Trophoblast cell (in vitro differentiated cells and primary cell): ENCODE measurements around the gene SDK2.

Experiments used
- DNase-seq, 2 donors: peaks; one replicate each; pipeline ENCODE4 v3.0.0-alpha.2; 2016
- H2AFZ ChIP-seq: 2 replicates; pipeline ENCODE4 v1.6.1; 2013; ENCODE audit warnings: low read length, moderate library complexity, mild to moderate bottlenecking; ENCODE audit not compliant: insufficient read depth, poor library complexity
- H2AK5ac ChIP-seq: 2 replicates; pipeline ENCODE4 v1.6.1; 2013; ENCODE audit warnings: mild to moderate bottlenecking, low read length
- H2BK120ac ChIP-seq: 2 replicates; pipeline ENCODE4 v1.6.1; 2013; ENCODE audit warnings: low read length, mild to moderate bottlenecking, moderate library complexity; ENCODE audit not compliant: insufficient read depth, poor library complexity
- H2BK12ac ChIP-seq: 2 replicates; pipeline ENCODE4 v1.6.1; 2013; ENCODE audit warnings: mild to moderate bottlenecking, low read length, moderate library complexity
- H2BK5ac ChIP-seq: 2 replicates; pipeline ENCODE4 v1.6.1; 2013; ENCODE audit warnings: low read length, low read depth, moderate library complexity, mild to moderate bottlenecking; ENCODE audit not compliant: poor library complexity
- H3K14ac ChIP-seq: 2 replicates; pipeline ENCODE4 v1.6.1; 2013; ENCODE audit warnings: mild to moderate bottlenecking, low read length
- H3K18ac ChIP-seq: 2 replicates; pipeline ENCODE4 v1.6.1; 2013; ENCODE audit warnings: mild to moderate bottlenecking, low read length
- H3K23ac ChIP-seq: 2 replicates; pipeline ENCODE4 v1.6.1; 2013; ENCODE audit warnings: low read length
- H3K27ac ChIP-seq: 2 replicates; pipeline ENCODE4 v1.5.1; 2013; ENCODE audit warnings: low read depth, mild to moderate bottlenecking, inconsistent platforms, low read length, moderate library complexity
- H3K27me3 ChIP-seq: 2 replicates; pipeline ENCODE4 v1.6.1; 2013; ENCODE audit warnings: inconsistent platforms, mild to moderate bottlenecking, low read length, moderate library complexity; ENCODE audit not compliant: insufficient read depth
- H3K36me3 ChIP-seq, 2 experiments: 1 replicate in 1 of 2; 2 replicates in 1 of 2; pipeline ENCODE4 v1.6.1; 2013; ENCODE audit warnings: low read length in 2 of 2, mild to moderate bottlenecking in 2 of 2, moderate library complexity in 1 of 2; ENCODE audit not compliant: insufficient read depth in 2 of 2, control insufficient read depth in 1 of 2
- H3K4ac ChIP-seq: 2 replicates; pipeline ENCODE4 v1.6.1; 2013; ENCODE audit warnings: low read depth, mild to moderate bottlenecking, low read length, moderate library complexity
- H3K4me1 ChIP-seq, 2 experiments: 1 replicate in 1 of 2; 2 replicates in 1 of 2; pipeline ENCODE4 v1.6.1; 2013; ENCODE audit warnings: low read length in 2 of 2, mild to moderate bottlenecking in 2 of 2, moderate library complexity in 1 of 2; ENCODE audit not compliant: insufficient read depth in 2 of 2, control insufficient read depth in 1 of 2
- H3K4me2 ChIP-seq: 2 replicates; pipeline ENCODE4 v1.6.1; 2013; ENCODE audit warnings: inconsistent platforms, mild to moderate bottlenecking, low read length, moderate library complexity
- H3K4me3 ChIP-seq: 2 replicates; pipeline ENCODE4 v1.5.1; 2013; ENCODE audit warnings: mild to moderate bottlenecking, low read depth, low read length, inconsistent platforms
- H3K79me1 ChIP-seq: one replicate; pipeline ENCODE4 v1.6.1; 2013; ENCODE audit warnings: low read length
- H3K79me2 ChIP-seq: 2 replicates; pipeline ENCODE4 v1.6.1; 2013; ENCODE audit warnings: low read length, mild to moderate bottlenecking; ENCODE audit not compliant: control insufficient read depth, insufficient read depth, poor library complexity
- H3K9ac ChIP-seq: 2 replicates; pipeline ENCODE4 v1.6.1; 2013; ENCODE audit warnings: mild to moderate bottlenecking, low read length
- H3K9me3 ChIP-seq: 2 replicates; pipeline ENCODE4 v1.6.1; 2013; ENCODE audit warnings: low read depth, mild to moderate bottlenecking, control low read depth, inconsistent platforms, low read length; ENCODE audit not compliant: insufficient read depth
- H4K12ac ChIP-seq: 2 replicates; pipeline ENCODE4 v1.6.1; 2013; ENCODE audit warnings: low read depth, mild to moderate bottlenecking, low read length, moderate library complexity
- H4K8ac ChIP-seq: 2 replicates; pipeline ENCODE4 v1.6.1; 2013; ENCODE audit warnings: low read depth, mild to moderate bottlenecking, low read length, moderate library complexity
- H4K91ac ChIP-seq: one replicate; pipeline ENCODE4 v1.6.1; 2013; ENCODE audit warnings: low read depth, mild to moderate bottlenecking, low read length, moderate library complexity
- WGBS: extraction: QIAGEN DNeasy Blood & Tissue Kit; methylation state at CpG from one replicate; pipeline ENCODE4 v1.1.7; 2013; ENCODE audit warnings: missing lambda C conversion rate; ENCODE audit not compliant: insufficient read length, insufficient coverage; ENCODE audit errors: extremely low coverage; 5-methylcytosine and 5-hydroxymethylcytosine counted together

The SDK2 gene

DNA sequence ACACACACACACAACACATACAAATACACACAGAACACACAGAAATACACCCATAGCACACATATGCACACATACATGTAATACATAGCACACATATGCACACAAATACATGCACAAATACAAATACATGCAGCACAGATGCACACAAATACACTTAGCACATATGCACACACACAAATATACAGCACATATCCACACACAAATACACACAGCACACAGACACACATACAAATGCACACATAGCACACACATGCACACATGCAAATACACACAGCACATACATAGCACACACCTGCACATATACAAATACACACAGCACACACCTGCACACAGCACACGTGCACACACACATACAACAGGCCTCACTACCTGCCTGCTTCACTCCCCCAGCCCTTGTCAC is 49.6 kb downstream of the SDK2 start:
- H3K4me3 ChIP-seq, result peak overlapping the region; percentile 37
- H3K9me3 ChIP-seq, result peaks cover 4% of the 10 kb centered on the region
- no peak overlapping the region for H3K23ac ChIP-seq

DNA sequence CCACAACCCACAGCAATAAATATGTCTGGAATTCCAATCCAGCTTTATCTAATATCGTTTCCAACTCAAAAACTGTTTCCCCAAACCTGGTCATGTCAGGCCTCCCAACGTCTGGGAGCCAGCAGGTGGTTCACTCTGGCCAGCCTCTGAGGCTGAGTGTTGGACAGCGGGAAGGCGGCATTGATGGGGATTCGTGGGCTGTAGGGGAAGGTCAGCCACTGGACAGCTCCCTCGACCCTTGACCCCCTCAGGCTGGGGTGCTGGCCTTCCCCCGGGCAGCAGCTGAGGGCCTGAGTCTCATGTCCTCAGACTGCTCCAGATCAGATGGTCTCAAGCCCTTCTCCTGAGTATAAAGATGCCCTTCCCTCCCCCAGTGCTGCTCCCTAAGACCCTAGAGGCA is 50.2 kb downstream of the SDK2 start:
- no peak overlapping the region for H3K27ac ChIP-seq
- no peak overlapping the region for H2BK12ac ChIP-seq
- no peaks in the 10 kb centered on the region for H3K79me2 ChIP-seq
- no peak for DNase-seq
- no peak overlapping the region for H3K9ac ChIP-seq
- H2BK5ac ChIP-seq, result no peak overlapping the region
- H3K36me3 ChIP-seq, result no peaks in the 10 kb centered on the region
- H4K8ac ChIP-seq, result no peak overlapping the region
- H3K4me3 ChIP-seq, result no peak overlapping the region
- H2AK5ac ChIP-seq, result no peak overlapping the region
- no peak overlapping the region for H3K18ac ChIP-seq
- H3K4me2 ChIP-seq, result no peak overlapping the region
- no peak overlapping the region for H3K14ac ChIP-seq
- no peaks in the 10 kb centered on the region for H3K79me1 ChIP-seq
- H3K4me1 ChIP-seq, result no peaks in the 10 kb centered on the region
- H3K27me3 ChIP-seq, result no peaks in the 10 kb centered on the region
- H3K9me3 ChIP-seq, result peaks cover 4% of the 10 kb centered on the region
- no peak overlapping the region for H3K23ac ChIP-seq
- WGBS, result no CpG with 5 or more reads among the region's 7 CpGs
- no peak overlapping the region for H2AFZ ChIP-seq
- H4K12ac ChIP-seq, result no peak overlapping the region
- no peak overlapping the region for H4K91ac ChIP-seq
- H3K4ac ChIP-seq, result no peak overlapping the region
- H2BK120ac ChIP-seq, result no peak overlapping the region

More for the DNA sequence above, 49.6 kb downstream of the SDK2 start:
- Histone ChIP-seq H3K14ac (no peak overlapping the region), H2BK120ac (no peak overlapping the region), H4K8ac (no peak overlapping the region), H3K79me1 (no peaks in the 10 kb centered on the region), H3K27me3 (no peaks in the 10 kb centered on the region), H2BK5ac (no peak overlapping the region), H3K9ac (no peak overlapping the region), H3K36me3 (no peaks in the 10 kb centered on the region), H4K91ac (no peak overlapping the region), H3K4ac (no peak overlapping the region), H2AK5ac (no peak overlapping the region), H3K27ac (no peak overlapping the region), H3K4me1 (no peaks in the 10 kb centered on the region), H2AFZ (no peak overlapping the region), H3K79me2 (no peaks in the 10 kb centered on the region), H3K18ac (no peak overlapping the region), H2BK12ac (no peak overlapping the region), H3K4me2 (no peak overlapping the region), H4K12ac (no peak overlapping the region)
- WGBS, result no CpG with 5 or more reads among the region's 1 CpG
- no peak for DNase-seq

GRCh38 chr17:73593249-73593965 is 50.8 kb downstream of the SDK2 start:
- Histone ChIP-seq H2BK12ac (no peak overlapping the region), H3K4me2 (no peak overlapping the region), H3K79me2 (no peaks in the 10 kb centered on the region), H2AK5ac (no peak overlapping the region), H3K4ac (no peak overlapping the region), H4K12ac (no peak overlapping the region), H3K27me3 (no peaks in the 10 kb centered on the region), H3K4me3 (no peak overlapping the region), H3K9ac (no peak overlapping the region), H3K79me1 (no peaks in the 10 kb centered on the region), H3K18ac (no peak overlapping the region), H3K36me3 (no peaks in the 10 kb centered on the region), H2BK120ac (no peak overlapping the region), H3K27ac (no peak overlapping the region), H3K23ac (no peak overlapping the region), H4K8ac (no peak overlapping the region), H3K14ac (no peak overlapping the region), H4K91ac (no peak overlapping the region), H3K4me1 (no peaks in the 10 kb centered on the region), H2AFZ (no peak overlapping the region), H2BK5ac (no peak overlapping the region), H3K9me3 (peaks cover 4% of the 10 kb centered on the region)
- no peak for DNase-seq
- no CpG with 5 or more reads among the region's 7 CpGs for WGBS

- H3K14ac ChIP-seq, result no peak overlapping the region
- H3K9me3 ChIP-seq, result peaks cover 4% of the 10 kb centered on the region
- no CpG with 5 or more reads among the region's 18 CpGs for WGBS
- H3K36me3 ChIP-seq, result no peaks in the 10 kb centered on the region
- no peak overlapping the region for H3K4me2 ChIP-seq
- no peak overlapping the region for H3K18ac ChIP-seq
- H3K4ac ChIP-seq, result no peak overlapping the region
- H2AK5ac ChIP-seq, result no peak overlapping the region
- H2AFZ ChIP-seq, result no peak overlapping the region
- no peak overlapping the region for H4K8ac ChIP-seq
- no peaks in the 10 kb centered on the region for H3K4me1 ChIP-seq
- no peaks in the 10 kb centered on the region for H3K79me2 ChIP-seq
- no peak overlapping the region for H3K9ac ChIP-seq
- no peak overlapping the region for H4K91ac ChIP-seq
- no peaks in the 10 kb centered on the region for H3K79me1 ChIP-seq
- H2BK120ac ChIP-seq, result no peak overlapping the region
- no peak for DNase-seq
- no peak overlapping the region for H3K23ac ChIP-seq
- no peak overlapping the region for H3K4me3 ChIP-seq
- H3K27ac ChIP-seq, result no peak overlapping the region
- peak overlapping the region; percentile 18 for H4K12ac ChIP-seq
- H2BK12ac ChIP-seq, result no peak overlapping the region
- no peak overlapping the region for H2BK5ac ChIP-seq
- no peaks in the 10 kb centered on the region for H3K27me3 ChIP-seq
Measured at GRCh38 chr17:73592501-73592961, 51.7 kb downstream of the SDK2 start.
